GM13976 (cell line): ENCODE measurements around the gene SNCA.

ENCODE experiments used
- DNase-seq: peaks from one replicate; pipeline ENCODE4 v3.0.0; 2012; ENCODE audit warnings: low spot score
- in situ Hi-C: fragments of 300-500 bp; cut with MboI; formaldehyde crosslinking; loops from one replicate; pipeline ENCODE4 v1.12.0; 2022; ENCODE audit warnings: low sequenced_read_pairs, mixed read lengths, inconsistent platforms; ENCODE audit not compliant: unreplicated experiment
- TF ChIP-seq, protein P1 (sequence below): IDR thresholded peaks from 2 replicates; pipeline ENCODE4 v1.5.1; 2012; ENCODE audit warnings: borderline replicate concordance, mild to moderate bottlenecking; ENCODE audit not compliant: insufficient read depth; ENCODE audit errors: extremely low read depth, missing control alignments, control extremely low read depth

Gene SNCA

DNA sequence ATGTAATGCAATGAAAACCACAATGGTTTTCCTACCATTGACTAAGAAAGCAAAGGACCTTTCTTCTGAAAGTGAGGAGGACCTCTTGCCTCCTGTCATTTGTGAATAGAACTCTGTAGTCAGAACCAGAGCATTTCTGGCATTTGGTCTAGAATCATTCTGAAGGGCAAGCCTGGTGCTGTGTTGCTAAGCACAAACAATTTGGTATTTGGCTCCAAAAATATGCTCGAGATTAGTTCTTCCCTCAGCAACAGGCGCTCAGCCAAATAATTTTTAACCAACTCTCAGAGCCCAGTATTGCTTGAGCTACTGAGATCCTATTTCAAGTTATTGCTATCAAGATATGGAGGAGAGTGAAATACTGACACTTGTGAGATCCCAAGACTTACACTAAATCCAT lies 71.0 kb downstream of the SNCA start:
- in situ Hi-C loops: no loop called here
- TF ChIP-seq, protein P1, sequence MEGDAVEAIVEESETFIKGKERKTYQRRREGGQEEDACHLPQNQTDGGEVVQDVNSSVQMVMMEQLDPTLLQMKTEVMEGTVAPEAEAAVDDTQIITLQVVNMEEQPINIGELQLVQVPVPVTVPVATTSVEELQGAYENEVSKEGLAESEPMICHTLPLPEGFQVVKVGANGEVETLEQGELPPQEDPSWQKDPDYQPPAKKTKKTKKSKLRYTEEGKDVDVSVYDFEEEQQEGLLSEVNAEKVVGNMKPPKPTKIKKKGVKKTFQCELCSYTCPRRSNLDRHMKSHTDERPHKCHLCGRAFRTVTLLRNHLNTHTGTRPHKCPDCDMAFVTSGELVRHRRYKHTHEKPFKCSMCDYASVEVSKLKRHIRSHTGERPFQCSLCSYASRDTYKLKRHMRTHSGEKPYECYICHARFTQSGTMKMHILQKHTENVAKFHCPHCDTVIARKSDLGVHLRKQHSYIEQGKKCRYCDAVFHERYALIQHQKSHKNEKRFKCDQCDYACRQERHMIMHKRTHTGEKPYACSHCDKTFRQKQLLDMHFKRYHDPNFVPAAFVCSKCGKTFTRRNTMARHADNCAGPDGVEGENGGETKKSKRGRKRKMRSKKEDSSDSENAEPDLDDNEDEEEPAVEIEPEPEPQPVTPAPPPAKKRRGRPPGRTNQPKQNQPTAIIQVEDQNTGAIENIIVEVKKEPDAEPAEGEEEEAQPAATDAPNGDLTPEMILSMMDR: no peak
- no peak for DNase-seq

DNA sequence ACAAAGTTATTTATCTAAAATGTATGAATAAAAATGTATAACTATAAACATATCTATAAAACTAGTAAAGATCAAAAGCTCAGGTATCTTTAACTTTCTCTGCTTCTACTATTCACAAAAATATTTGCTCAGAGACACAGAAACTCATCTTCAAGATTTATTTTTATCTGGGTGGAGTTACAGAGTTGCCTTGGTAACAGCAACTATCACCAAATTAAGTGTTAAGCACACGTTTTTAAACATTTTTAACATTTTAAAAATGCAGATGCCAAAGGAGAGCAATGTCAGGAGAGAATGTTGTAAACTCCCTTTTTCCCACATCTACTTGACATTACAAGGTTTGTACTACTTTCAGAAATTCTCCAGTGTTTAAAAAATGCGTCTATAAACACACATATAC lies 71.4 kb downstream of the SNCA start:
- in situ Hi-C loops: no loop called here
- TF ChIP-seq, protein P1: no peak
- DNase-seq: no peak

DNA sequence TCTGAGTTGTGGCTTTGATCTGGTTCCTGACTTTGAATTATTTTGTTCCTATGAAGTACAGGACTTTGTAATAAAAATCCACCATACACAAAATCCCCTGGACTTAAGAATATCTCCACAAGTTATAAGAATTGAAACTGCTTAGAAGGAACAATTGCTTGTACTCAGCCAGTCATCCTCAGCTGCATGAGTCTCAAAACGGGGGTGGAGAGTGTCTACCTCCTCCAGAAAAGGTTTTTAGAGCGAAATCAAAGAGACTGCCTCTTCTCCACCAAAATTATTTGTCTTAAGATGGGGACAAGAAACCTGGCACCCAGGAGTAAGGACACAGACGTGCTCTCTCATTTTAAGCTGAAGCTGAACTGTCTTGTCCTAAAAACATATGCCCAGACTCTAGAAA lies 74.7 kb downstream of the SNCA start:
- DNase-seq: no peak
- TF ChIP-seq, protein P1: no peak
- in situ Hi-C loops: no loop called here

DNA sequence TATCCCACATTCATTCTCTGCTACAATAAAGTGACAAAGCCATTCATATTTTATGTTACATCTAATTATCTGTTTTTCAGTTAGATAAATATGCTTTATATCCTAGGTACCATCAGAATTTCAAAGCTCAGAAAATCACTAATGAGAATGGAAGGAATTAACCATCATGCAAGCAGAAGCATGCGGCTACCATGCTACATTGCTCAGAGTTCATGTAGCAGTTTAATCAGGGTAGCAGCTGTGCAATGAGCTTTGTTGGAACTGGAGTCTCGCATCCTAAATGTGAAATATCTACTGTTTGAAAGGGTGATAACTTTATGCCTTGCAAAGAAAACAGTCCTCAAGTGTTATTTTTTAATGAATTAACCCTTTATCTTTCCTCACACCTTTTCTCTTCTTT lies 77.5 kb downstream of the SNCA start:
- in situ Hi-C loops: no loop called here
- TF ChIP-seq, protein P1: no peak
- DNase-seq: no peak

DNA sequence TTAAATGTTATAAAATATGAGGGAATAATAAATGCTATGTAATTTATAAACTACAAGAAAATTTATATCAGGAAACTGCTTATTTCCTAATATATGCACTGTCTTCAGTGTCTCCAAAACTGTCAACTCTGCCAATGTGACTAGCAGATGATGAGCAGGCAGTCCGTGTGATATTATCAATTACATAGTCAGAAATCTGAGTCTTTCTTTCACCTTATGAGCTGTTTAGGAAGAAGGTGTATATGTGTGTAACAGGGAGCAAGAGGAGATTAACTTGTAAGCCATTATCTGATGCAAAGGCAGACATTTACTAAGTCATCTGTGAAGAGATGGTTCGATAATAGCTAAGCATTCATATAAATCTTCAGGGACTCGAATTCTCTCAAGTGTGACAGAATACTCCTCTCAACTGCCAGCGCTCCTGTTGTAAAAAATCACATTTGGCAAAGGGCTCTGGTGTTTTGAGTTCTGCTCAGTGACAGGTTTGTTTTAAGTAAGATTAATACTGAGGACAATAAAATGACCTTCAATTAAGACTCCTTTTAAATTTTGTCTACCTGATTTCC lies 79.7 kb downstream of the SNCA start:
- in situ Hi-C loops: no loop called here
- DNase-seq: no peak
- TF ChIP-seq, protein P1: no peak

DNA sequence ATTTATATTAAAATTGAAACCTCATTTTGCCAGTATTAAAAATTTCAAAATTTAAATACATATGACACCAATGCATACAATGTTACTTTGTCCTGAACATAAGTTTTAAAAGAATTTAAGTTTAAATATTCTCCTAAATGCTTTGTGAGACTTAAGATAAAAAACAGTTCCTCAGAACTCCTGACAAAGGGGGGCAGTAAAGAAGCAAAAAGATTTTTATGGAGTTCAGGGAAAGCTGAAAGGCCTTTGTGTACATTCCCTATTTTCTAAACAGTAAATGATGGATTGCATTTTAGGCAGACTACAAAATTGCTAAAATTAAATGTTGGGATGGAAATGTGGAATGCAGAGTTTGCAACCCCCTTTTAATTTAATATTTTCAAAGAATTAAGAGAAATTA lies 81.7 kb downstream of the SNCA start:
- in situ Hi-C loops: no loop called here
- no peak for DNase-seq
- TF ChIP-seq, protein P1: no peak

DNA sequence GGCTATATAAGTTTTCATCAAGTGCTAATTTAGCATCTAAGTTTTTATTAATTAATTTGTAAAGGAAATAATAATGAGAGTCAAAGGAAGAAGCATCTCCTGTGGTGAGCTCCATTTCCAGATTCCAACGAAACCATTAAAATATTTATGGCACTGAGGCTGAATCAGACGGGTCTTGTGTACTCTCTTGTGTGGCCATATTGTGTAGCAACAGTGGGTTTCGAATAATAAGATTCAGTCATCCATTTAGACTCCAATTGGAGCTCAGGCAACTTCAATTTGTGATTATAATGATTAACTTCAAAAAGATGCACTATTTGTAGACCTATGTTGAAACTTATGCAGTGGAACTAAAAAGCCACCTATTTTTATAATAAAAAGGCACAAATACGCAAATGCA lies 82.4 kb downstream of the SNCA start:
- in situ Hi-C loops: no loop called here
- TF ChIP-seq, protein P1: no peak
- DNase-seq: no peak
